Measurements from ENCODE around the gene BMPER. TPM values are rescaled to one million over a fixed set of nuclear protein-coding genes. Genes with fewer than 3 reads are reported as not detected.

Gene BMPER
- total and polyA plus RNA-seq, 8 donors, result 0.14 to 1.6 (median 0.46) TPM

GRCh38 chr7:34160261-34160752 is 255.0 kb downstream of the BMPER start:
- Histone ChIP-seq H3K4me3 (no peak overlapping the region), H3K9me3 (no peaks in the 10 kb centered on the region), H3K4me1 (no peaks in the 10 kb centered on the region), H3K36me3 (no peaks in the 10 kb centered on the region), H3K27me3 (no peaks in the 10 kb centered on the region), H3K27ac (no peak overlapping the region)
- no peak for TF ChIP-seq CTCF (IDR thresholded peaks at IDR 0.05)
- FAIRE-seq, result no peak
- intact Hi-C loops (cut with DNase I), result no loop called here
- no peak for ATAC-seq
- WGBS, 2 donors, result 55 to 64% methylated on average over 2 of the region's 2 CpGs
- DNase-seq, result peak in 1 of 6 donors; percentile 34

- WGBS, 2 donors, result 58 to 66% methylated on average over 5 of the region's 5 CpGs
- Histone ChIP-seq H3K4me3 (no peak overlapping the region), H3K4me1 (no peaks in the 10 kb centered on the region), H3K9me3 (no peaks in the 10 kb centered on the region), H3K27ac (no peak overlapping the region), H3K36me3 (no peaks in the 10 kb centered on the region), H3K27me3 (no peaks in the 10 kb centered on the region)
- no peak for DNase-seq
- no peak for ATAC-seq
- no peak for FAIRE-seq
- intact Hi-C loops (cut with DNase I), result no loop called here
- TF ChIP-seq CTCF (IDR thresholded peaks at IDR 0.05), result no peak
Measured at GRCh38 chr7:34162027-34162565, 256.8 kb downstream of the BMPER start.

DNA sequence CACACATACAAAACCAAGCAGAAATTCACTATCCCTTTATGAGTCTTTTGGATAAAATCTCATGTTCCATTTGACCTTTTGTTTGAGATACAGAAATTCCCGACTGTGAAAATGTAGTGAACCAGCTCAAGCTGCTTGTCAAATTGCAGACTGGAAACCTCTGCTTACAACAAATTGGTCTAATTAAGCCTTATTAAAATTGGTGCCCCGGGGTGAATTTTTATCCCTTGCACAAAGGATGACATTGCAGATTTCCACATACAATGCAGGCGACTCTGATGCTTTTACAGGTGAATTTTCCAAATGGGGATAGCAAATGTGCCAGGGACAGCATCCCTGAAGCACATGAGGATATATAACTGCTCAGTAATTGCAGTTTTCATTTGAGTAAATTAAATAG is 257.3 kb downstream of the BMPER start:
- TF ChIP-seq CTCF (IDR thresholded peaks at IDR 0.05), result no peak
- FAIRE-seq (no peak), ATAC-seq (no peak)

DNA sequence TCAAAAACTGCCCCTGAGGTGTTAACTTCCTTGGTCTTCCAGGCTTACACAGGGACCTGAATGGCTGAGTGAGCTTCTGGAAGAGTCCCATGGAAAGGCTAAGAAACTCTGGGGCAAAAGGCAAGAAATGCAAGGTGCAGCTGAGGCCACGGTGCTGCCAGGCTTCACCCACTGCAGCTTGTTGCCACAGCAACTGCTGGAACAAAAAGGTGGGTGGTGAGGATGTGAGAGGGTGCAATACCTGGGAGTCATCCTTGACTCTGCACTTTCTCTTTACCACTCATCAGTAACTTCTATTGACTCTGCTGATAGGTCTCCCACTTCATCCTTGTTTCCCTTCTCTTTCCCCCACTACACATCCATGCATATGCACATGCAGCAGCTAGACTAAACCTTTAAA is 258.6 kb downstream of the BMPER start:
- Histone ChIP-seq H3K4me3 (no peak overlapping the region), H3K36me3 (no peaks in the 10 kb centered on the region), H3K4me1 (no peaks in the 10 kb centered on the region), H3K27ac (no peak overlapping the region), H3K27me3 (no peaks in the 10 kb centered on the region), H3K9me3 (no peaks in the 10 kb centered on the region)
- 56 to 59% methylated on average over 1 of the region's 1 CpG for WGBS, 2 donors
- DNase-seq, result no peak
- intact Hi-C loops (cut with DNase I), result no loop called here
- no peak for ATAC-seq
- no peak for FAIRE-seq
- TF ChIP-seq CTCF (IDR thresholded peaks at IDR 0.05), result no peak

More for the DNA sequence above, 257.3 kb downstream of the BMPER start:
- Histone ChIP-seq H3K4me1 (no peaks in the 10 kb centered on the region), H3K4me3 (no peak overlapping the region), H3K27ac (no peak overlapping the region), H3K36me3 (no peaks in the 10 kb centered on the region), H3K9me3 (no peaks in the 10 kb centered on the region), H3K27me3 (no peaks in the 10 kb centered on the region)
- WGBS, 2 donors, result 63 to 76% methylated on average over 3 of the region's 3 CpGs
- no peak for DNase-seq
- intact Hi-C loops (cut with DNase I), result no loop called here

GRCh38 chr7:34165466-34165865 is 260.1 kb downstream of the BMPER start:
- DNase-seq (no peak), ATAC-seq (no peak), FAIRE-seq (no peak)
- no peak for TF ChIP-seq CTCF (IDR thresholded peaks at IDR 0.05)
- H3K27me3 ChIP-seq, result no peaks in the 10 kb centered on the region
- intact Hi-C loops (cut with DNase I), result no loop called here
- no peaks in the 10 kb centered on the region for H3K36me3 ChIP-seq
- 86 to 93% methylated on average over 1 of the region's 1 CpG for WGBS, 2 donors
- H3K27ac ChIP-seq, result no peak overlapping the region
- no peaks in the 10 kb centered on the region for H3K4me1 ChIP-seq
- H3K9me3 ChIP-seq, result no peaks in the 10 kb centered on the region
- no peak overlapping the region for H3K4me3 ChIP-seq
